Tibial nerve (tissue), 4 donors: Measurements from ENCODE around the gene PRRG3. TPM values are rescaled to one million over a fixed set of nuclear protein-coding genes. Genes with fewer than 3 reads are reported as not detected.

Experiments used
- DNase-seq, 2 donors: peaks; one replicate each; pipeline ENCODE4 v3.0.0-alpha.2; 2019; ENCODE audit warnings: low spot score in 2 of 2
- H3K27ac ChIP-seq, 4 donors: fragments of 200-600 bp; sonication (generic) in 3 of 4; one replicate each; pipeline ENCODE4 v1.5.1; 2017 to 2019; ENCODE audit warnings: mild to moderate bottlenecking in 1 of 4
- H3K27me3 ChIP-seq, 2 donors: fragments of 200-600 bp; sonication (generic) in 1 of 2; one replicate each; pipeline versions ENCODE4 v1.5.1 to v1.6.0; 2017 to 2019
- H3K36me3 ChIP-seq, 3 donors: fragments of 200-600 bp; sonication (generic); one replicate each; pipeline ENCODE4 v1.5.1; 2018 to 2019
- H3K4me1 ChIP-seq, 4 donors: fragments of 200-600 bp; sonication (generic) in 3 of 4; one replicate each; pipeline ENCODE4 v1.5.1; 2017 to 2019
- H3K4me3 ChIP-seq, 4 donors: fragments of 200-600 bp; sonication (generic) in 3 of 4; one replicate each; pipeline ENCODE4 v1.5.1; 2017 to 2019; ENCODE audit warnings: mild to moderate bottlenecking in 1 of 4, moderate library complexity in 1 of 4
- H3K9me3 ChIP-seq, 4 donors: fragments of 200-600 bp; sonication (generic) in 3 of 4; one replicate each; pipeline ENCODE4 v1.5.1; 2017 to 2019
- CTCF ChIP-seq, 5 experiments: fragments of 200-600 bp in 3 of 5; fragments of 450-650 bp in 2 of 5; sonication (generic) in 3 of 5; IDR thresholded peaks; one replicate each; pipeline ENCODE4 v1.5.1; 2016 to 2019; ENCODE audit warnings: antibody characterized with exemption in 5 of 5, mild to moderate bottlenecking in 3 of 5, moderate library complexity in 2 of 5
- EP300 ChIP-seq, 2 donors: sonication (generic); formaldehyde crosslinking; IDR thresholded peaks; one replicate each; pipeline ENCODE4 v1.6.1; 2017; ENCODE audit warnings: antibody characterized with exemption in 2 of 2, mild to moderate bottlenecking in 1 of 2
- POLR2A ChIP-seq, 2 donors: fragments of 450-650 bp; IDR thresholded peaks; one replicate each; pipeline ENCODE4 v1.6.1; 2017; ENCODE audit warnings: antibody characterized with exemption in 2 of 2, mild to moderate bottlenecking in 2 of 2, moderate library complexity in 2 of 2
- WGBS, 2 donors: methylation state at CpG; one replicate each; pipeline ENCODE4 v1.1.5; 2018; 5-methylcytosine and 5-hydroxymethylcytosine counted together
- total RNA-seq, 4 donors: library from RNA; depleted of rRNA; stranded (reverse); fragments of >200 nt; gene quantifications; one replicate each; pipeline ENCODE4 v1.1.0, GENCODE V29; 2016

PRRG3 gene
- total RNA-seq, 4 donors from 2014 or later, result 14.0 to 55.7 (median 15.9) TPM

DNA sequence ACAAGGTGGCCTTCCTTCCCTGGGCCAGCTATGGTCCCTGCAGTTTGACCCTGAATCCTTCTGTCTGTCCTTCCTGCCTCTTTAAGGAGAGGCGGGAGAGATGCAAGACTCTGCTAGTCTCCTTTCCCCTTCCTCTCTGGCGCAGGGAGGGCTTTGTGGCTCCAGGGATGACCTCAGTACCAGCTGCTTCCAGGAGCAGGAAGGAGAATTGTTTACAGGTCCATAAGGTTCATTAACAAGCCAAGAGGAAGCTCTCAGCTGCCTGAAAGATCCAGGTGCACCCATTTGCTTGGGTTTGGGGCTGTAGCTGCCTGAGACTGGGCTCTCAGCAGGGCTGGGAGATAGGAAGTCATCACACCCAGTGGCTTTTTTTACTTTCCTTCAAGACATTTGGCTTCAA lies 16.5 kb downstream of the PRRG3 start:
- Histone ChIP-seq H3K27ac (no peak overlapping the region), H3K4me1 (no peaks in the 10 kb centered on the region), H3K9me3 (no peaks in the 10 kb centered on the region), H3K4me3 (no peak overlapping the region), H3K36me3 (no peaks in the 10 kb centered on the region), H3K27me3 (no peaks in the 10 kb centered on the region)
- DNase-seq, result no peak
- WGBS, 2 donors, result 25 to 37% methylated on average over 2 of the region's 2 CpGs
- TF ChIP-seq POLR2A (IDR thresholded peaks at IDR 0.05) (no peak), CTCF (IDR thresholded peaks at IDR 0.05) (no peak), EP300 (IDR thresholded peaks at IDR 0.05) (no peak)

GRCh38 chrX:151712253-151712652 lies 17.0 kb downstream of the PRRG3 start:
- Histone ChIP-seq H3K4me1 (no peaks in the 10 kb centered on the region), H3K27me3 (no peaks in the 10 kb centered on the region), H3K36me3 (no peaks in the 10 kb centered on the region), H3K4me3 (no peak overlapping the region), H3K9me3 (no peaks in the 10 kb centered on the region), H3K27ac (no peak overlapping the region)
- WGBS, 2 donors, result 65 to 78% methylated on average over 1 to 3 of the region's 3 CpGs
- TF ChIP-seq CTCF (IDR thresholded peaks at IDR 0.05) (no peak), POLR2A (IDR thresholded peaks at IDR 0.05) (no peak), EP300 (IDR thresholded peaks at IDR 0.05) (no peak)
- DNase-seq, result no peak

DNA sequence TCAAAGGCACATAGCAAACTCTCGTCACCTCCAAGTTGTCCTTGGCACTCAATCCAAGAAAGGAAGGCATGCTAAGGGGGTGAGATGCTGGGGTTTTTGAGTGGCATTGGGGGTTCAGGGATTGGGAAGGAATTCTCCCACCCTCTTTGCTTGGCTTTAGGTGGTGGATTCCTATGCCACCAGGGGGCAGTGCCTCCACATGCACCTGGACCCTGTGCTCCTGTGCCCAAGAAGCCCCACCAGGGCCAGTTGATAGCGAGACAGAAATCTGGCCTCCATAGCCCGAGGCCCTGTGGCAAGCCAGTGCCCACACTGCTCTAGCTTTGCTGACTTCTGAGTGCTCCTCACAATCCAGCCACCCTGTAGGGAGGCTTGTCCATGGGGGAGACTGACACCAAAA lies 18.6 kb downstream of the PRRG3 start:
- no peak for DNase-seq
- Histone ChIP-seq H3K27ac (no peak overlapping the region), H3K9me3 (no peaks in the 10 kb centered on the region), H3K4me3 (no peak overlapping the region), H3K36me3 (no peaks in the 10 kb centered on the region), H3K4me1 (no peaks in the 10 kb centered on the region), H3K27me3 (no peaks in the 10 kb centered on the region)
- 60 to 81% methylated on average over 1 to 3 of the region's 3 CpGs for WGBS, 2 donors
- TF ChIP-seq CTCF (IDR thresholded peaks at IDR 0.05) (peak in 3 of 5 experiments; percentile 16 to 33 (median 18)), POLR2A (IDR thresholded peaks at IDR 0.05) (no peak)

DNA sequence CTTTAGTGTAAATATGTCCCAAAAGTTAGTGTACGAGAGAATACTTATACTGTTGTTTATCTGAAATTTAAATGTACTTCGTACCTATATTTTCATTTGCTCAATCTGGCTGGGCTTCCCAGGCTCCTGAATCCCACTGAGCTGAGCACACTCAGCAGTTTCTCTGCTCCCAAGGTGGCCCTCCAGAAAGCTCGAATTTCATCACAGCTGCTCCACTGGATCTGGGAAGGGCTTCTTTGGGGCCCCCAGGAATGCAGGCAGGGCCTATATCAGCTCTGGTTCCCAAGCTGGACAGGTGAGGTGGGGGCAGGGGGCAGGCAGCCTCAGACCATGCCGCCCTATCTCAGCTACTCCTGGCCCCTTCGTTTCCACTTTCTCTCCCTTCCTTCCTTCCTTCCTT lies 19.1 kb downstream of the PRRG3 start:
- no peak overlapping the region for H3K4me3 ChIP-seq
- H3K36me3 ChIP-seq, result no peaks in the 10 kb centered on the region
- no peak for DNase-seq
- WGBS, 2 donors, result 62 to 68% methylated on average over 5 of the region's 5 CpGs
- TF ChIP-seq POLR2A (IDR thresholded peaks at IDR 0.05) (no peak), EP300 (IDR thresholded peaks at IDR 0.05) (no peak), CTCF (IDR thresholded peaks at IDR 0.05) (no peak)
- no peaks in the 10 kb centered on the region for H3K9me3 ChIP-seq
- no peak overlapping the region for H3K27ac ChIP-seq
- no peaks in the 10 kb centered on the region for H3K4me1 ChIP-seq
- H3K27me3 ChIP-seq, result no peaks in the 10 kb centered on the region

DNA sequence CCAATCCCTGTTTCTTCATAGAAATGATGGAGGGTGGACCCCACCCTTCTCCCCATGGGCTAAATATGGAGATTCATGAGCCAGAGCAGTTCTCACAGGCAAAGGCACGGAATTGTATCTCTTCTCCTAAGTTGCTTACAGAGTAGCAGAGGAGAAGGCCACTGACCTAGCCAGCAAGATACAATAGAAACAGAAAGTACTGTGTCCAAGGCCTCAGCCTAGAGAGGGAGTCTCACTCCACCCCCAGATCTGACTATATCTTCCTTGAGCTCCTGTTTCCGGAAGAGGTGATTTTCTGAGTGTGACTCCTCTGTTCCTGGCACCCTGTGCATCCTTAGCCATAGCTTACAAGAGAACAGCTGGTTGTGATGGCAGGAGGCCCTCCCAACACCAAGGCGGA lies 20.5 kb downstream of the PRRG3 start, which contains the start of gene FATE1:
Gene FATE1 (plus strand): TSS at position 284 of the 400 bp plus-strand sequence. CDS start 85 bp downstream, at position 369.
- WGBS, 2 donors, result 66 to 88% methylated on average over 3 of the region's 3 CpGs
- no peak for DNase-seq
- Histone ChIP-seq H3K27ac (no peak within 1 kb of the TSS), H3K9me3 (no peaks in the 10 kb centered on the region), H3K4me1 (no peaks in the 10 kb centered on the region), H3K27me3 (no peaks in the 10 kb centered on the region), H3K4me3 (no peak within 1 kb of the TSS), H3K36me3 (no peaks in the 10 kb centered on the region)
- TF ChIP-seq POLR2A (IDR thresholded peaks at IDR 0.05) (no peak), CTCF (IDR thresholded peaks at IDR 0.05) (no peak), EP300 (IDR thresholded peaks at IDR 0.05) (no peak)
